Adrenal gland (tissue), 12 donors: ENCODE measurements around the gene ACTR8. TPM values are rescaled to one million over a fixed set of nuclear protein-coding genes. Genes with fewer than 3 reads are reported as not detected.
A peak's percentile ranks its signal among the peaks of the same experiment; 100 is the strongest.

Experiments used
- DNase-seq, 7 donors: peaks; one replicate each; pipeline ENCODE4 v3.0.0-alpha.2; 2019 to 2020
- H3K27ac ChIP-seq, 5 donors: fragments of 200-600 bp; sonication (generic) in 4 of 5; 1 replicate in 3 of 5; 2 replicates in 2 of 5; pipeline versions ENCODE4 v1.5.1 to v1.8.0; 2016 to 2020; ENCODE audit warnings: mild to moderate bottlenecking in 1 of 5
- H3K27me3 ChIP-seq: fragments of 200-600 bp; 2 replicates; pipeline ENCODE4 v1.8.0; 2021
- H3K36me3 ChIP-seq, 2 donors: fragments of 200-600 bp; replicated peaks in 1 of 2; 1 replicate in 1 of 2; 2 replicates in 1 of 2; pipeline versions ENCODE4 v1.5.1 to v1.8.0; 2018 to 2022
- H3K4me1 ChIP-seq, 2 donors: fragments of 200-600 bp; replicated peaks in 1 of 2; 1 replicate in 1 of 2; 2 replicates in 1 of 2; pipeline versions ENCODE4 v1.5.1 to v1.8.0; 2018 to 2021
- H3K4me3 ChIP-seq, 4 donors: fragments of 200-600 bp; sonication (generic) in 3 of 4; one replicate each; pipeline ENCODE4 v1.5.1; 2016 to 2018
- H3K9me3 ChIP-seq, 3 donors: fragments of 200-600 bp; sonication (generic) in 1 of 3; replicated peaks in 1 of 3; 1 replicate in 2 of 3; 2 replicates in 1 of 3; pipeline versions ENCODE4 v1.5.1 to v1.8.0; 2016 to 2021
- CTCF ChIP-seq, 6 experiments: fragments of 450-650 bp in 4 of 6; fragments of 200-600 bp in 2 of 6; sonication (generic) in 1 of 6; IDR thresholded peaks; 1 replicate in 5 of 6; 2 replicates in 1 of 6; pipeline versions ENCODE4 v1.5.1 to v1.8.0; 2016 to 2021; ENCODE audit warnings: antibody characterized with exemption in 6 of 6, mild to moderate bottlenecking in 2 of 6, moderate library complexity in 1 of 6
- POLR2A ChIP-seq, 2 donors: fragments of 450-650 bp; IDR thresholded peaks; one replicate each; pipeline ENCODE4 v1.6.1; 2017; ENCODE audit warnings: antibody characterized with exemption in 2 of 2, mild to moderate bottlenecking in 2 of 2, moderate library complexity in 1 of 2
- WGBS, 4 donors: extraction: QIAGEN DNeasy Blood & Tissue Kit in 2 of 4; methylation state at CpG; one replicate each; pipeline versions ENCODE4 v1.1.5 to v1.1.7; 2013 to 2017; 5-methylcytosine and 5-hydroxymethylcytosine counted together
- intact Hi-C, 2 donors: fragments of 100-400 bp; cut with DNase I; formaldehyde crosslinking; loops; one replicate each; pipeline versions ENCODE4 v1.14.1 to v1.15.0; 2022 to 2023
- polyA plus RNA-seq, 3 donors: library from polyadenylated mRNA; stranded (reverse); fragments of 200-250 nt in 2 of 3; fragments of 350-450 nt in 1 of 3; fragmentation: Illumina TruSeq in 1 of 3; extraction: RNeasy Lipid Tissue Mini Kit (QIAGEN cat#74804) in 1 of 3; gene quantifications; one replicate each; pipeline ENCODE4 v1.2.3, GENCODE V29; 2013 to 2014
- total RNA-seq, 9 donors: library from RNA; depleted of rRNA in 4 of 9; stranded (reverse); fragments of >200 nt in 4 of 9; fragments of 120-200 nt in 1 of 9; fragmentation: NEBNext Ultra II Directional in 1 of 9; extraction: Animal tissue kit (Norgen Biotek cat#: 25700) in 1 of 9; gene quantifications; one replicate each; pipeline versions ENCODE4 v1.1.0 to v1.2.4, GENCODE V29; 2013 to 2023
- donor health status: healthy with polysubstance abuse.
- donor health status: Bipolar disorder and iron deficiency.
- donor health status: DM: yes; HTN: yes; CAD: no.
- donor health status: DM: no; HTN: no; CAD: no.
- donor health status: DM: no; HTN: no; CAD: no.
- donor health status: DM: yes; HTN: yes; CAD: no.

The ACTR8 gene
- total and polyA plus RNA-seq, 12 donors = 5.8 to 42.2 (median 21.1) TPM

GRCh38 chr3:53823956-53824657, 57.8 kb downstream of the ACTR8 start:
- 54 to 73% (median 61%) methylated on average over 7 to 10 of the region's 10 CpGs for WGBS, 4 donors
- H3K27ac ChIP-seq = no peak overlapping the region
- intact Hi-C loops = no loop called here
- no peaks in the 10 kb centered on the region for H3K36me3 ChIP-seq
- no peaks in the 10 kb centered on the region for H3K9me3 ChIP-seq
- TF ChIP-seq CTCF (IDR thresholded peaks at IDR 0.05) (no peak), POLR2A (IDR thresholded peaks at IDR 0.05) (no peak)
- peak in 1 of 7 donors; percentile 45 for DNase-seq
- H3K4me1 ChIP-seq = peaks cover 0 to 5% of the 10 kb centered on the region in 2 donors
- H3K4me3 ChIP-seq = no peak overlapping the region
- H3K27me3 ChIP-seq = no peaks in the 10 kb centered on the region

- Histone ChIP-seq H3K4me1 (peaks cover 0 to 5% of the 10 kb centered on the region in 2 donors), H3K4me3 (no peak overlapping the region), H3K36me3 (no peaks in the 10 kb centered on the region), H3K9me3 (no peaks in the 10 kb centered on the region), H3K27me3 (no peaks in the 10 kb centered on the region), H3K27ac (no peak overlapping the region)
- intact Hi-C loops = no loop called here
- whole genome bisulfite sequencing, 4 donors = 86 to 96% (median 92%) methylated on average over 9 to 67 of the region's 67 CpGs
- TF ChIP-seq CTCF (IDR thresholded peaks at IDR 0.05) (no peak), POLR2A (IDR thresholded peaks at IDR 0.05) (no peak)
- peak in 2 of 7 donors; percentile 24 to 54 for DNase-seq
These were observed 58.7 kb downstream of the ACTR8 start for GRCh38 chr3:53823026-53823955.

- DNase-seq = peak in 2 of 7 donors; percentile 32 to 57
- WGBS, 4 donors = 64 to 74% (median 70%) methylated on average over 4 to 14 of the region's 14 CpGs
- peak overlapping the region in 3 of 5 donors; percentile 18 to 49 (median 30) for H3K27ac ChIP-seq
These were observed 59.6 kb downstream of the ACTR8 start for GRCh38 chr3:53822331-53822741.

GRCh38 chr3:53821631-53822121, 60.3 kb downstream of the ACTR8 start:
- peak; percentile 56 to 91 (median 84) for DNase-seq

More at GRCh38 chr3:53822331-53822741, 59.6 kb downstream of the ACTR8 start:
- Histone ChIP-seq H3K27me3 (no peaks in the 10 kb centered on the region), H3K9me3 (no peaks in the 10 kb centered on the region), H3K4me3 (no peak overlapping the region), H3K4me1 (peaks cover 0 to 5% of the 10 kb centered on the region in 2 donors), H3K36me3 (peaks cover 0 to 6% of the 10 kb centered on the region in 2 donors)
- TF ChIP-seq POLR2A (IDR thresholded peaks at IDR 0.05) = no peak
- intact Hi-C loops = no loop called here

More at GRCh38 chr3:53821631-53822121, 60.3 kb downstream of the ACTR8 start:
- H3K36me3 ChIP-seq = peaks cover 0 to 11% of the 10 kb centered on the region in 2 donors
- H3K27me3 ChIP-seq = no peaks in the 10 kb centered on the region
- H3K4me1 ChIP-seq = peaks cover 0 to 5% of the 10 kb centered on the region in 2 donors
- H3K4me3 ChIP-seq = no peak overlapping the region
- TF ChIP-seq CTCF (IDR thresholded peaks at IDR 0.05) = peak in 2 of 6 experiments; percentile 20 to 33
- no peak for TF ChIP-seq POLR2A (IDR thresholded peaks at IDR 0.05)
- H3K27ac ChIP-seq = peak overlapping the region in 4 of 5 donors; percentile 8 to 60 (median 24)
- no peaks in the 10 kb centered on the region for H3K9me3 ChIP-seq
- WGBS, 4 donors = 48 to 56% (median 51%) methylated on average over 4 to 5 of the region's 5 CpGs
- intact Hi-C loops = no loop called here
